ENCODE measurements around the gene RTEL1.

Gene RTEL1

GRCh38 chr20:63688228-63689045 lies 30.3 kb downstream of the RTEL1 start:
- DNase-seq (ENCODE audit: low read depth): no peak

DNA sequence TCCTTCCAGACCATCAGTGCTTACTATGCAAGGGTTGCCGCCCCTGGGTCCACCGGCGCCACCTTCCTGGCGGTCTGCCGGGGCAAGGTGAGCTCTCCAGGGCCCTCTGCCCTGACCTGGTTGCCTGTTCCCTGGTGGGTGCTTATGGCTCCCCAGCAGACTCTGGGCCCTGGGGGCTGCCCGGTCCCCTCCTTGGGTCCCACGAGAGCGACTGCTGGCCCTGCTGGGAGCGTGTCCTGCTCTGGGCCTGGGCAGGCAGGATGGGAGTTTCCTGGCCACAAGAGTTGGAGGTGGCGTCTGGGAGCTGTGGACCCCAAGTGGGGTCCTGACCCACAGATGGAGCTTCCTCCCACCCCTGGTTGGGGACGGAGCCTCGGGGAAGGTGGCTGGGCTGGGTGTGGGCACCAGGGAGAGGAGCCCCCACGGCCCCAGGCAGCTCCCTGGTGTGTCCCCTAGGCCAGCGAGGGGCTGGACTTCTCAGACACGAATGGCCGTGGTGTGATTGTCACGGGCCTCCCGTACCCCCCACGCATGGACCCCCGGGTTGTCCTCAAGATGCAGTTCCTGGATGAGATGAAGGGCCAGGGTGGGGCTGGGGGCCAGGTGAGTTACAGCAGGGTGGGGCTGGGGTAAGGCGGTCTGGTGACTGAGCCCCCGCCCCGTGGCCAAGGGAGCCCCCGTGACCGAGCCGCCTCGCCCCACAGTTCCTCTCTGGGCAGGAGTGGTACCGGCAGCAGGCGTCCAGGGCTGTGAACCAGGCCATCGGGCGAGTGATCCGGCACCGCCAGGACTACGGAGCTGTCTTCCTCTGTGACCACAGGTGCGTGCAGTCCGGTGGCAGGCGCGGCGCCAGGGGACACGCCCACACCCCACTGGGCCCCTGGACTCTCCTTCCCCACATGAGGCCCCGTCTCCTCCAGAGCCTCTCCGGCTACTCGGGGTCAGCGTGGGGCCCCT lies 31.2 kb downstream of the RTEL1 start:
- DNase-seq (ENCODE audit: low read depth): no peak

DNA sequence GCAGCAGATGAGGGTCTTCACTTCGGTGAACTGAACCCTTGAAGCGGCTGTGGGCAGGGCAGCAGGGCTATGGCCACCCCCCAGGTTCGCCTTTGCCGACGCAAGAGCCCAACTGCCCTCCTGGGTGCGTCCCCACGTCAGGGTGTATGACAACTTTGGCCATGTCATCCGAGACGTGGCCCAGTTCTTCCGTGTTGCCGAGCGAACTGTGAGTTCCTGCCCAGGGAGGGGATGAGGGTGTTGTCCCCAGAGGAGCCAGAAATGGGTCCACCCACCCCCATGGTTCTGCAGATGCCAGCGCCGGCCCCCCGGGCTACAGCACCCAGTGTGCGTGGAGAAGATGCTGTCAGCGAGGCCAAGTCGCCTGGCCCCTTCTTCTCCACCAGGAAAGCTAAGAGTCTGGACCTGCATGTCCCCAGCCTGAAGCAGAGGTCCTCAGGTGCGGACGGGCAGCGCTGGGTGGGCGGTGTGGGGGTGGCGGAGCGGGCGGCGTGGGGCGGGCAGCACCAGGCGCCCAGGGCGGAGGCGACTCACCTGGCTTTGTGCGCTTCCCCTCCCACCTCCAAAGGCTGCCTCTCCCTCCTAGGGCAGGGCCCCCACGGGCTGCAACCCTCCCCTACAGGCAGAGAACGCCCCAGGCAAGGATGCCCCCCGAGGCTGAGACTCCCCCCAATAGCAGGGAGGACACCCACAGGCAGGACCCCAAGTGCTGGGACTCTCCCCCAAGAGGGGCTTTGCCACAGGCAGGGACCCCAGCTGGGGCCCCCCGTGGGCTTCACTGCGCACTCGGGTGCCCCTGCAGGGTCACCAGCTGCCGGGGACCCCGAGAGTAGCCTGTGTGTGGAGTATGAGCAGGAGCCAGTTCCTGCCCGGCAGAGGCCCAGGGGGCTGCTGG lies 32.1 kb downstream of the RTEL1 start:
- no peak for DNase-seq (ENCODE audit: low read depth)

DNA sequence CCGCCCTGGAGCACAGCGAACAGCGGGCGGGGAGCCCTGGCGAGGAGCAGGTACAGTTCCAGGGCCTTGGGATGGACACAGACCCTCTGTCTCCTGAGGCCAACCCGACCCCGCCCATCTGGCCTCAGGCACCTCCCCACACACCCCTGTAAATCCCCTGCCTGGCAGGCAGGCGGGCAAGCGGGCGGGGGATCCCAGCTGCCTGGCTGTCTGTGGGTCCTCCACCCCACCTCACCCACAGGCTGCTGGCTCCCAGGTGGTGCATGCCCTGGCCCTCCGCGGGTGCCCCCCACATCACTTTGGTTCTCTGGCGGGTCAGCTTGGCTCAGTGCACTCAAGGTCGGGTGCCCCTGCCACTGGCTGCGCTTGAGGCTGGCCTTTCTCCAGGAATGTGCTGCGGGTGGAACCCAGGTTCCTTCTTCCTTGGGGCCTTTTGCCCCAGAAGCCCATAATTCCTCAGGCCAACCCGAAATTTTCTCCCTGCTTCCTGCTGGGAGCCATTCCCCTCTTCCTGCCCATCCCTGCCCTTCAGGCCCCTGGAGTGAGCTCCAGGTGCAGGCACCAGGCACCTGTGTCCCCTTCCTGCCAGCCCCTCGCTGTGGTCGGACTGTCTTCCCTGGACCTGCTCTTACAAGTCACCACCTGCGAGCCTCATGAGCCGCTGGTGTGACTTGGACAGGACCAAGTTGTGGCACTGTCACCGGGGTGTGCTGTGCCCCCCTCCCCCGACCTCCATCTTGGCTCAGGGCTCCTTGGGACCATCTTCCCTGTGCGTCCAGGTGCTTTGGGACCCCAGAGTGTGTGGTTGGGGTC lies 33.0 kb downstream of the RTEL1 start:
- DNase-seq (ENCODE audit: low read depth): no peak

DNA sequence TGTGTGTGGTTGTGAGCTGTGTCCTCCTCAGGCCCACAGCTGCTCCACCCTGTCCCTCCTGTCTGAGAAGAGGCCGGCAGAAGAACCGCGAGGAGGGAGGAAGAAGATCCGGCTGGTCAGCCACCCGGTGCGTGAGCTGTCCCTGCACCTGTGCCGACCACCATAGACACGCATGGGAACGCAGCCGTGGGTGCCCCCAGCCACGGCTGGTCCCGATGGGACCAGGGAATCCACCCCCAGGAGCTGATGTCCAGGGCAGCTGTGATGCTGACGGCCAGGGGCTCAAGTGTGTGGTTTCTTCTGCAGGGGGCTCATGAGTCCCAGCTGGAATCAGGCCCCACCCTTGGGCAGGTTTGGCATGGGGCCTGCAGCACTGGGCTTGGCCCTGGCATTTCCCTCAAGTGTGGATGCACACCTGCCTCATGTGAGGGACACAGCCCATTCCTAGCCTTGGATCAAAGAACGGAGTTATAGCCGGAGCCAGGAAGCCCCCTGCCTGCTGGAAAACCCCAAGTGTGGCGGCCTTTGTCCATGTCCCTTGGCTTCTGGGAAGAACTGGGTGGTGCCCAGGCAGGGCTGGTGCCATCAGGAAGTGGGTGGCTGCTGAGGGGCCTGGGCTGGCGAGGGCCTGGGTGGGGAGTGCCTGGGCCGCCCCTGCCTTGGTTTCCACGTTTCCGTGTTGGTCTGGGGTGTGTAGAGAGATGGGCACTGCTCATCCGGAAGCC lies 33.8 kb downstream of the RTEL1 start:
- no peak for DNase-seq (ENCODE audit: low read depth)

DNA sequence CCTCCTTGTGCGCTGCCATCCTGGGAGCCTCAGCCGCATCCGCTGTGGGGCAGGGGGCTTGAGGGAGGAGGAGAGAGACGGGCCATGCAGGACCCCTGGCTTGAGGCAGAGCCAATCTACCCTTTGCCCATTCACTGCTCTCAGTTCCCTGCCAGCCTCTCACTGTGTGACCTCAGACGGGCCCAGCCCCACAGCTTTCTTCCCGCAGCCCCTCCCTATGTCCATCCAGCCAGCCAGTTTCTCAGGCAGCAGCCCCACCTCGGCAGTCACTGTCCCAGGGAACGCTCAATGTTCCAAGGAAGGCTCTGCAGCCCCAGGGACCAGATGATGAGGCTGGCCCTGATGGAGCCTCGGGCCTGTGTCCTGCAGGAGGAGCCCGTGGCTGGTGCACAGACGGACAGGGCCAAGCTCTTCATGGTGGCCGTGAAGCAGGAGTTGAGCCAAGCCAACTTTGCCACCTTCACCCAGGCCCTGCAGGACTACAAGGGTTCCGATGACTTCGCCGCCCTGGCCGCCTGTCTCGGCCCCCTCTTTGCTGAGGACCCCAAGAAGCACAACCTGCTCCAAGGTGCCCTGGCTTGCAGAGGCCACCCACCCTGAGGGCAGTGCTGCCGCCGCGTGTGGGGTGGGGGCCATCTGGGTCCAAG lies 34.4 kb downstream of the RTEL1 start:
- DNase-seq (ENCODE audit: low read depth): no peak

DNA sequence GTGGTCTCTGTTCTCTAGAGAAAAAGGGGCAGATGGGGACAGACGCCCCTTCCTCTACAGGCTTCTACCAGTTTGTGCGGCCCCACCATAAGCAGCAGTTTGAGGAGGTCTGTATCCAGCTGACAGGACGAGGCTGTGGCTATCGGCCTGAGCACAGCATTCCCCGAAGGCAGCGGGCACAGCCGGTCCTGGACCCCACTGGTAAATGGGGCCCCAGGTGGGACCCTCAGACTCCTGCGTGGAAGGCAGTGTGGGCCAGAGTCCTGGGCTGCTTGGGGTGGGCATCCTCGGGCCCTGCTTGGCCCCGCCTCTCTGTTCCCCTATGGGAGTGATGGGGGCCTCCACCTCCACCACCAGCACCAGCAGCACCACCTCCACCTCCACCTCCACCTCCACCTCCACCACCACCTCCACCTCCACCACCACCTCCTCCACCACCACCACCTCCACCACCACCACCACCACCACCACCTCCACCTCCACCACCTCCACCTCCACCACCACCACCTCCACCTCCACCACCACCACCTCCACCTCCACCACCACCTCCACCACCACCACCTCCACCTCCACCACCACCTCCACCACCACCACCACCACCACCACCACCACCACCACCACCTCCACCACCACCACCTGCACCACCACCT lies 35.1 kb downstream of the RTEL1 start:
- DNase-seq (ENCODE audit: low read depth): no peak

GRCh38 chr20:63693733-63694583 lies 35.8 kb downstream of the RTEL1 start:
- no peak for DNase-seq (ENCODE audit: low read depth)

- DNase-seq (ENCODE audit: low read depth): no peak
These were observed 36.7 kb downstream of the RTEL1 start for GRCh38 chr20:63694584-63695423.

DNA sequence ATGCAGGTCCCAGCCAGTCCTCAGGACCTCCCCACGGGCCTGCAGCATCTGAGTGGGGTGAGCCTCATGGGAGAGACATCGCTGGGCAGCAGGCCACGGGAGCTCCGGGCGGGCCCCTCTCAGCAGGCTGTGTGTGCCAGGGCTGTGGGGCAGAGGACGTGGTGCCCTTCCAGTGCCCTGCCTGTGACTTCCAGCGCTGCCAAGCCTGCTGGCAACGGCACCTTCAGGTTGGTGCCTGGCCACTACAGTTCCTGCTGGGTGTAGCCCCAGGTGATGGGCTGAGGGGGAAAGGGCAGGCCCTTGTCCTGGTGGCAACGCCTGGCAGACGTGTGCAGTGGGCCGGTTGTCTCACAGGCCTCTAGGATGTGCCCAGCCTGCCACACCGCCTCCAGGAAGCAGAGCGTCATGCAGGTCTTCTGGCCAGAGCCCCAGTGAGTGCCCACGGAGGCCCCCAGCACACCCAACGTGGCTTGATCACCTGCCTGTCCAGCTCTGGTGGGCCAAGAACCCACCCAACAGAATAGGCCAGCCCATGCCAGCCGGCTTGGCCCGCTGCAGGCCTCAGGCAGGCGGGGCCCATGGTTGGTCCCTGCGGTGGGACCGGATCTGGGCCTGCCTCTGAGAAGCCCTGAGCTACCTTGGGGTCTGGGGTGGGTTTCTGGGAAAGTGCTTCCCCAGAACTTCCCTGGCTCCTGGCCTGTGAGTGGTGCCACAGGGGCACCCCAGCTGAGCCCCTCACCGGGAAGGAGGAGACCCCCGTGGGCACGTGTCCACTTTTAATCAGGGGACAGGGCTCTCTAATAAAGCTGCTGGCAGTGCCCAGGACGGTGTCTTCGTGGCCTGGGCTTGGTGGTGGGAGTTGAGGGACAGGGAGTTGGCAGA lies 37.6 kb downstream of the RTEL1 start:
- no peak for DNase-seq (ENCODE audit: low read depth)

GRCh38 chr20:63696306-63696627 lies 38.2 kb downstream of the RTEL1 start:
- DNase-seq (ENCODE audit: low read depth): no peak

GRCh38 chr20:63696628-63697356 lies 38.7 kb downstream of the RTEL1 start, which contains the start of gene TNFRSF6B:
Gene TNFRSF6B, plus strand, starts transcription at chr20:63696652. Its CDS starts 116 bp downstream, at chr20:63696768.
- DNase-seq (ENCODE audit: low read depth): no peak

- no peak for DNase-seq (ENCODE audit: low read depth)
These were observed 39.3 kb downstream of the RTEL1 start for GRCh38 chr20:63697357-63697867.

DNA sequence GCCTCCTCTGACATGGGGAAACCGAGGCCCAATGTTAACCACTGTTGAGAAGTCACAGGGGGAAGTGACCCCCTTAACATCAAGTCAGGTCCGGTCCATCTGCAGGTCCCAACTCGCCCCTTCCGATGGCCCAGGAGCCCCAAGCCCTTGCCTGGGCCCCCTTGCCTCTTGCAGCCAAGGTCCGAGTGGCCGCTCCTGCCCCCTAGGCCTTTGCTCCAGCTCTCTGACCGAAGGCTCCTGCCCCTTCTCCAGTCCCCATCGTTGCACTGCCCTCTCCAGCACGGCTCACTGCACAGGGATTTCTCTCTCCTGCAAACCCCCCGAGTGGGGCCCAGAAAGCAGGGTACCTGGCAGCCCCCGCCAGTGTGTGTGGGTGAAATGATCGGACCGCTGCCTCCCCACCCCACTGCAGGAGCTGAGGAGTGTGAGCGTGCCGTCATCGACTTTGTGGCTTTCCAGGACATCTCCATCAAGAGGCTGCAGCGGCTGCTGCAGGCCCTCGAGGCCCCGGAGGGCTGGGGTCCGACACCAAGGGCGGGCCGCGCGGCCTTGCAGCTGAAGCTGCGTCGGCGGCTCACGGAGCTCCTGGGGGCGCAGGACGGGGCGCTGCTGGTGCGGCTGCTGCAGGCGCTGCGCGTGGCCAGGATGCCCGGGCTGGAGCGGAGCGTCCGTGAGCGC lies 39.9 kb downstream of the RTEL1 start:
- no peak for DNase-seq (ENCODE audit: low read depth)

All from activated T-cell treated with anti-CD3 and anti-CD28 coated beads for 48 hours (primary cell).